Placental pericyte (primary cell): ENCODE data around the gene MAP3K3. TPM values are rescaled to one million over a fixed set of nuclear protein-coding genes. Genes with fewer than 3 reads are reported as not detected.

Experiments used
- small RNA-seq: library from RNA; depleted of rRNA; stranded (forward); fragments of <200 nt; gene quantifications from one replicate; pipeline ENCODE3, GENCODE V24; 2012; ENCODE audit warnings: low replicate concordance
- total RNA-seq: library from RNA; depleted of rRNA; stranded (reverse); fragments of >200 nt; gene quantifications from 2 replicates; pipeline ENCODE4 v1.2.3, GENCODE V29; 2012

Gene MAP3K3
- total RNA-seq: 41.1 and 43.2 TPM in 2 replicates

DNA sequence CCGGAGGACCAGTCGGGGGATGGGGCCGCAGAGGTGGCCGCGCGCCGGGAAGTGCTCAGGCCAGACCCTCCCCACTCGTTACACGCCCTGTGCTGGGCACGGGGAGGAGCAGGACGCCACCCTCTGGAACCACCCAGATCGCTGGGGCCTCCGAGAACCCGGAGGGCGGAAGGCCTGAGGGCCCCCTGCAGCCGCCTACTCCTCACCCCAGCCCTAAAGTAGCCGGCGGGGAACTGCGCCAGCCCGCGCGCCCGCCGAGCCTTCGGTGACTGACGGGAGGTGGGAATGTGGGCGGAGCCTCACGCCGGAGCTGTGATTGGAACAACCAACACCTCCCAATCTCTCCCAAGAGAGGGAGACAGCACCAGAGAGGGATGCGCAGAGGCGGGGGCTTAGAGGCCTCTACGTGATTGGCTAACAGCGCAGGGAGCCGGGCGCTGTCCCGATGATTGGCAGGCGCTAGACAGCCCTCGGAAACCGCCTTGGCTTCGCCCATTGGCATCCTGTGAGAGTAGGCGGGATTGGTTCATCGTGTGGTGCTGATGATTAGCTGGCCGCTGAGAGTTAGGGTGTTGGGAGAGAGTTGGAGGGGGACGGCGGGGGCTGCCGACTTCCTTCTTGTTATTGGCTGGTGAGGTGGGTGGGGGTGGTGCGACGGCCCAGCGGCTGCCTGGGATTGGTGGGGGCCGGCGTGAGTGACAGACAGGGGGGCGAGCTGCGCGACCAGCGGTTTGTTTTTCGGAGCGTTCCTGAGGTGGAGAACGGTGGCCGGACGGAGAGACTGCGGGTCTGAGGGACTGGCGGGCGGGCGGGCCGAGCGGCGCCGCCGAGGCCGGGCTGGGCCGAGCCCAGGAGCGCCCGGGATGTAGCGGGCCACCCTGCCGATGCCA is at the start of gene MAP3K3:
Gene MAP3K3 (plus strand): TSS at position 734 of the 890 bp plus-strand sequence. CDS start 343 bp downstream, outside the sequence.

DNA sequence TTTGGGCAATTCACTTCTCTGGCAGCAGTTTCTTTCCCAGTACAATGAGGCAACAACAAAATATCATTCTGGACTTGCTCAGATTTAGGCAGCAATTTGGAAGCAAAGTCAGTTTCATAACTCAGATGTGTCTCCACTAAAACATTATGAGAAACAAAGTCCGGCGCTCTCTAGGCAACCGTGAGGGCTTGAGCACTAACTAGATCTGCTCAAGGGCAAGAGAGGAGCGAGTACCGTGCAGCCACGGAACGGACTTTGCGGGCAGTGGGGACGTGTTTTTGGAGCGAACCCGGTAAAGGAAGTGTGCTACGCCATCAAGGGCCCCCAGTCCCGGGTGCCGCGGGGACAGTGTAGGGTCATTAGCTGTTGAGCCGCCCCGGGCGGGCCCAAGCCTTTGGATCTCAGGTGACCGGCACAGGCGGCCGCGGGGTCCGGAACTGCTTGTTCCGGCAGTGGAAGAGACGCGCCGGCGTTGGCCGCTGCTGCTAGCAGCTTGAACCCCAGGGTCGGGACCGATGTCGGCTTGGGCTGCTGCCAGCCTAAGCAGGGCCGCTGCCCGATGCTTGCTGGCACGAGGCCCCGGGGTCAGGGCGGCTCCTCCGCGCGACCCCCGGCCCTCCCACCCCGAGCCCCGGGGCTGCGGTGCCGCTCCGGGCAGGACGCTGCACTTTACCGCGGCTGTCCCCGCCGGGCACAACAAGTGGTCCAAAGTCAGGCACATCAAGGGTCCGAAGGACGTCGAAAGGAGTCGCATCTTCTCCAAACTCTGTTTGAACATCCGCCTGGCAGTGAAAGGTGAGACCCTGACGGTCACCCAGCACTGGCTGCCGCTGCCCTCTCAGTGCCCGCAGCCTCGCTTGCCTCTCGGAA is 21.4 kb upstream of the MAP3K3 start, which contains the start of gene TACO1:
Gene TACO1 (plus strand): TSS at position 327 of the 870 bp plus-strand sequence. CDS start 189 bp downstream, at position 516.

DNA sequence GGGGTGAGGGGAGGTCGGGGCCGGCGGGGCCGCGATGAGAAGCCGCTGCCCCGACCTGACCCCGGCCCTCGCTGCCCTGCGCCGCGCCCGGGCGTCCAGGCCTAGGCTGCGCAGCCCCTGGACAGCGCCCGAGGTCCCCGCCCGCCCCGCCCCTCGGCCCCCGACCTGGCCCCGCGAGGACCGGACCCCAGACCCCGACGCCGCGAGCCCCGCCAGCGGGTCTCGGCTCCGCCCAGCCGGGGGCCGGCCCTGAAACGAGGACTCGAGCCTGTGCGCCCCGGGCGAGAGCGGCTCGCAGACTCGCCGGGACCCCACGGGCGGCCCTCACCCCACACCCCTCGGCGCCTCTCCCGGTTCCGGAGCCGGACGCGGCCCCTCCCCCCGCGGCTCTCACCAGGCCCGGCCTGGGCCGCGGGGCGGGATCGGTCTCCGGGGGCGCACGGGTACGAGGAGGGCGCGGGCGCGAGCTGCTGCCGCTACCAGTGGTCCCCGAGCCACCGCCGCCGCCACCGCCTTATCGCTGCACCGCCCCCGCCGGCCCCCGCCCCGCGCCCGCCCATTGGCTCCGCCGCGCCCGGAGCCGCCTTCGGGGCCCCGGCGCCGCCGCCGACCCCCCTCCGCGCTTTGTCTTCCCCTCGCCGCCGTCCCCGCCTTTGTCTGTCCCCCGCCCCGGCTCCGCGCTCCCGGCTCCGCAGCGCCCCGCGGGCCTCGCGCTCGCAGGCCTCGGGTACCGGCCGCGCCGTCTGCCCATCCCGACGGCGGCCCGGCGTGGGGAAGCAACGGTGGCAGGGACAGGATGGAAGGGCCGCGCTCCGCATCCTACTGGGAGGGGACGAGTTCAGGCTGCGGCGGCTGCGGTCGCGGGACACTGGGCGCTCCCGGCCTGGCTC is 77.7 kb downstream of the MAP3K3 start, which contains the start of gene LIMD2:
Gene LIMD2 (minus strand): TSS at position 488 of the 890 bp plus-strand sequence. CDS start 827 bp downstream, outside the sequence.

DNA sequence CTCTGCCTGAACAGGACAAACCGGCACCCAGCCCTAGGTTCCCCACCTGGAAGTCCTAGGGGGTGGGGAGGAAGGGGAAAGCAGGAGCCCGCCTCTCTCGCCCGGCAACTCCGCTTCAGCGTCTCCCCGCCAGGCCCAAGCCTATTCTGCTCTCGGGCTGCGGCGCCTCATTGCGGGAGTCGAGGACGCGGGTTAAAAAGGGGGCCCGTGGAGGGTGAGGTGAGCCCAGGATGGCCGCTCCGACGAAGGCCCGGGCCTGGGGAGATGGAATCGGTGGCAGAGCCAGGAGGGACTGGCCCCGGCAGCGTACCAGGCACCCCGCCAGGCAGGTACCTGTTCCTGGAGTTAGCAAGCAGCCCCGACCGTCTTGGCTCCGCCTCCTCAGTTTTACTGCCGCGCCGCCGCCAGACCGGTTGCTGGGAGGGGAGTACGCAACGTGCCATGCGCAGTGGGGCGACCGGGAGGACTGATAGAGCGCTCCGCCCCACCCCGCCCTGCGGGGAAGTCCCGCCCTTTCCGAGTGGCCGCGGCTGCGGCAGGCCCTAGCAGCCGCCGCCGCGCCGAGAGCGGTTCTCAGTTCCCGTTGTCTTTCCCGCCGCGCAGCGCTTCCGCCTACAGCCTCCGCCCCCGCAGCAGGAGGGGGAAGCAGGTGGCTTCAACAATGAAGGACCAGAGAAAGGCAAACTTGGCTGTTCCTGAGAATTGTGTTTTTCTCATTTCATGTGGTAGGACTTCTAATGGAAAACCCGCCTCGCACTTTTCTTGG is 119.4 kb downstream of the MAP3K3 start, which contains the start of gene STRADA:
Gene STRADA (minus strand): TSS at position 392 of the 766 bp plus-strand sequence. CDS start 13,430 bp downstream, outside the sequence.

Small RNA genes lying within 50 kb of the gene (small RNA-seq; reads per million reads assigned to genes)
- not detected for gene RNU6-288P

Other genes with a start within 250 kb of the MAP3K3 start
- gene CYB561, start 176.1 kb upstream of the MAP3K3 start, total RNA-seq: 11.9 and 18.6 TPM in 2 replicates
- 0.14 and 0.44 TPM in 2 replicates for gene ACE, start 145.4 kb upstream of the MAP3K3 start, total RNA-seq
- 0.14 TPM in 1 of 2 replicates, not detected in the other for gene KCNH6, start 99.1 kb upstream of the MAP3K3 start, total RNA-seq
- gene DCAF7, start 71.9 kb upstream of the MAP3K3 start, total RNA-seq: 28.0 and 45.7 TPM in 2 replicates
- gene TACO1, start 21.5 kb upstream of the MAP3K3 start, total RNA-seq: 14.2 and 23.5 TPM in 2 replicates
- gene LIMD2, start 77.7 kb downstream of the MAP3K3 start, total RNA-seq: 9.9 and 16.6 TPM in 2 replicates
- gene STRADA, start 119.4 kb downstream of the MAP3K3 start, total RNA-seq: 19.3 and 35.8 TPM in 2 replicates
- 64.7 and 105 TPM in 2 replicates for gene CCDC47, start 151.2 kb downstream of the MAP3K3 start, total RNA-seq
- 71.2 and 81.4 TPM in 2 replicates for gene DDX42, start 151.8 kb downstream of the MAP3K3 start, total RNA-seq
- 41.9 and 47.3 TPM in 2 replicates for gene PSMC5, start 205.0 kb downstream of the MAP3K3 start, total RNA-seq
- 38.5 and 71.2 TPM in 2 replicates for gene FTSJ3, start 205.2 kb downstream of the MAP3K3 start, total RNA-seq
- 70.2 and 88.3 TPM in 2 replicates for gene SMARCD2, start 220.3 kb downstream of the MAP3K3 start, total RNA-seq